ENCODE measurements around the gene NEK7.

DNA sequence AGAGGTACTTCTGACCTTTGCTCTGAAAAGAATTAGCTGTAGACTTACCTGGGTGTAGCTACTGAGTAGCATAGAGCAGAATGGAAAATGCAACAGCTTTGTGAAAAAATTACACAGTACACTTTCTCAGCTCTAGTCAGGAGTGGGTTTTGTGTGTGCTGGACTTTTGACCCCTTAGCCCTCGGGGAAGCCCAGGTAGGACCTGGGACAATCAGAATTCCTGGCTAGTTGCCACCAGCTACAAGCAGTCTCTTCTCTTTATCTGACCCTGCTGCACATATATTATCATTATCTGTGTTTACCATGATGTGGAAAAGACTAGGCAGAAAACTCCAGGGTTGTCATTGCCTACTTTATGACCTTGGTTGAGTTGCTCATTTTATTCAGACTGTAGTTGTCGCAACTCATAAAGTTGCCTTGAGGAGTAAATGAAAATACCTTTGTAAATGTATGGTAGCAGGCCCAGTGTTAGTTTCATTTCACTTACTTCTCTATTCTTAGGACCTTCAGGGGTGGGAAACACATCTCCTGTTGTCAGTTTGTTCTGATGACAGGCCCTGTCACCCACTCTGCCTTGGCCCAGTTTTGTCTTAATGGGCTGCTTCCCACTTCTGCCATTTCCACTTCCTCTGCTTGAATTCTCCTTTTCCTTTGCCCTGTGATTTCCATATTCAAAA lies 5.4 kb downstream of the NEK7 start:
- TF ChIP-seq, protein P1, sequence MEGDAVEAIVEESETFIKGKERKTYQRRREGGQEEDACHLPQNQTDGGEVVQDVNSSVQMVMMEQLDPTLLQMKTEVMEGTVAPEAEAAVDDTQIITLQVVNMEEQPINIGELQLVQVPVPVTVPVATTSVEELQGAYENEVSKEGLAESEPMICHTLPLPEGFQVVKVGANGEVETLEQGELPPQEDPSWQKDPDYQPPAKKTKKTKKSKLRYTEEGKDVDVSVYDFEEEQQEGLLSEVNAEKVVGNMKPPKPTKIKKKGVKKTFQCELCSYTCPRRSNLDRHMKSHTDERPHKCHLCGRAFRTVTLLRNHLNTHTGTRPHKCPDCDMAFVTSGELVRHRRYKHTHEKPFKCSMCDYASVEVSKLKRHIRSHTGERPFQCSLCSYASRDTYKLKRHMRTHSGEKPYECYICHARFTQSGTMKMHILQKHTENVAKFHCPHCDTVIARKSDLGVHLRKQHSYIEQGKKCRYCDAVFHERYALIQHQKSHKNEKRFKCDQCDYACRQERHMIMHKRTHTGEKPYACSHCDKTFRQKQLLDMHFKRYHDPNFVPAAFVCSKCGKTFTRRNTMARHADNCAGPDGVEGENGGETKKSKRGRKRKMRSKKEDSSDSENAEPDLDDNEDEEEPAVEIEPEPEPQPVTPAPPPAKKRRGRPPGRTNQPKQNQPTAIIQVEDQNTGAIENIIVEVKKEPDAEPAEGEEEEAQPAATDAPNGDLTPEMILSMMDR (IDR thresholded peaks at IDR 0.05) = no peak
- TF ChIP-seq POLR2A (IDR thresholded peaks at IDR 0.05) (no peak), EP300 (IDR thresholded peaks at IDR 0.05) (no peak)

Data from upper lobe of left lung (tissue), 4 donors.